MCF 10A (cell line): ENCODE data around the gene DDHD1. TPM values are rescaled to one million over a fixed set of nuclear protein-coding genes. Genes with fewer than 3 reads are reported as not detected.
A peak's percentile ranks its signal among the peaks of the same experiment; 100 is the strongest.

Experiments
- Bru-seq: library from RNA; stranded (reverse); fragments of 400-500 nt; gene quantifications from one replicate; lab custom pipeline; 2021; lab: Mats Ljungman, UMichigan
- BruChase-seq, 2 experiments: library from RNA; stranded (reverse); fragments of 400-500 nt; gene quantifications; one replicate each; lab custom pipeline; 2021; lab: Mats Ljungman, UMichigan
- BruUV-seq: library from RNA; stranded (reverse); fragments of 400-500 nt; replicated peaks from 2 replicates; lab custom pipeline; 2021; lab: Mats Ljungman, UMichigan
- CTCF ChIA-PET: fragments of 300-600 bp; sonication (Branson Sonifier 250); formaldehyde crosslinking; extraction: SDS; loops from one replicate; lab custom pipeline; 2021; ENCODE audit warnings: antibody characterized with exemption, inconsistent platforms; lab: Yijun Ruan, JAX
- POLR2A ChIA-PET: fragments of 300-600, 350-650 bp; sonication (Branson Sonifier 250); formaldehyde crosslinking; extraction: SDS; loops from one replicate; lab custom pipeline; 2020; ENCODE audit warnings: antibody characterized with exemption, inconsistent platforms; lab: Yijun Ruan, JAX
- DNase-seq: peaks from one replicate; pipeline ENCODE4 v3.0.0-alpha.2; 2018; ENCODE audit not compliant: unreplicated experiment
- H3K27ac Mint-ChIP-seq: one replicate; pipeline ENCODE4 v1.8.0; 2022; ENCODE audit warnings: mild to moderate bottlenecking, low read depth, mixed read lengths; ENCODE audit not compliant: unreplicated experiment
- H3K27me3 Mint-ChIP-seq: one replicate; pipeline ENCODE4 v1.8.0; 2022; ENCODE audit warnings: mixed read lengths; ENCODE audit not compliant: insufficient read depth, unreplicated experiment
- H3K36me3 Mint-ChIP-seq: one replicate; pipeline ENCODE4 v1.8.0; 2022; ENCODE audit warnings: mild to moderate bottlenecking, moderate library complexity, mixed read lengths; ENCODE audit not compliant: insufficient read depth, unreplicated experiment
- H3K4me1 Mint-ChIP-seq: one replicate; pipeline ENCODE4 v1.8.0; 2022; ENCODE audit warnings: mixed read lengths; ENCODE audit not compliant: insufficient read depth, unreplicated experiment
- H3K4me3 Mint-ChIP-seq: one replicate; pipeline ENCODE4 v1.8.0; 2022; ENCODE audit warnings: mild to moderate bottlenecking, moderate library complexity, mixed read lengths; ENCODE audit not compliant: unreplicated experiment
- H3K9me3 Mint-ChIP-seq: one replicate; pipeline ENCODE4 v1.8.0; 2022; ENCODE audit warnings: mixed read lengths; ENCODE audit not compliant: unreplicated experiment
- intact Hi-C: fragments of 100-400 bp; cut with micrococcal nuclease; formaldehyde crosslinking; loops from 2 replicates; pipeline ENCODE4 v1.14.1; 2022
- long read RNA-seq: library from polyadenylated mRNA; stranded (forward); transcript quantifications from one replicate; pipeline ENCODE4 v2.0.0, GENCODE V29; 2022
- total RNA-seq: library from RNA; stranded (reverse); gene quantifications from 2 replicates; pipeline ENCODE4 v1.2.3, GENCODE V29; 2022
- TF ChIP-seq, protein P1 (sequence below): fragments of 200-600 bp; IDR thresholded peaks from one replicate; pipeline ENCODE4 v1.8.0; 2022; ENCODE audit warnings: antibody characterized with exemption, mild to moderate bottlenecking; ENCODE audit not compliant: unreplicated experiment

Gene DDHD1
- 16.3 and 18.3 TPM in 2 replicates for total RNA-seq
- Bru-seq, nascent RNA = percentile 75 among the genes with signal in this experiment
- BruChase-seq, experiment 1, labeled RNA remaining after a 6-hour chase = percentile 78 among the genes with signal in this experiment
- BruChase-seq, experiment 2, labeled RNA remaining after a 2-hour chase = percentile 76 among the genes with signal in this experiment
- long read RNA-seq, full-length matches to known transcripts = 17 of 23 reads
- long read RNA-seq, partial matches to known transcripts = 2 of 23 reads
- long read RNA-seq, other reads (novel, unspliced or antisense) = 4 of 23 reads

DNA sequence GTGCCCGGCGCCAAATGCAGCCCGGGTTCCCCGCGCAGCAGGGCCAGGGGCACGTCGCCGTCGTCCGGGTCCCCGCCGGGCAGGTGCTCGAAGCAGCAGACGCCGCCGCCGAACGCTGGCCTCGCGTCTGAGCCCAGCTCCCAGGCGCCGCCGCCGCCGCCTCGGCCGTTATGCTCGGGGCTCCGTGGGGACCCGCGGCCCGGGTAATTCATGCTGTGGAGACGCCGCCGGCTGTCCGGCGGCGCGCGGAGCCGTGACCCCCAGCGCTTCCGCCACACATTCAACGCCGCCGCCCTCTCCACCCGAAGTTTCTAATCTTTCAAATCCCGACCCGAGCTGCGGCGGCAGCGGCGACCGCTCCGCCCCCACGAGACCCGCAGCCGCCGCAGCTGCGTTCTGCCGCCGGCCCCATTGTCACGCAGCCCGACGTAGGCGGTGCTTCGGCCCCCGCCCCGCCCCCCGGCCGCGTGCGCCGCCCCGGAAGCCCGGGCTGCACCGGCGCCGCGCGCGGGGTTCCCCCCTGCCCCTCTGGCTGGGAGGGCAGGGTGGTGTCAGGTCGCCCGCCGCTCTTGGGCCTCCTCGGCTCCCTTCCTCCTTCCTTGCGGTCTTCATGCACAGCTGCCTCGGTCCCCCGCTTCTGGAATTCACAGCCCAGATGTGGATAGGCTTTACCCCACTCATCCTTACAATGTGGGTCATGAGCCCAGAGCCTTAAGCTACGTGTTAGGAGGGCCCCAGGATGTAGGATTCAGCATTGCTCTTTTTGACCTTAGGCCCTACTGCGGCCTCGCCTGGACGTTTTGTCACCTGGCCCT lies at the start of gene DDHD1:
DDHD1 (minus strand) TSS at position 437 of the 815 bp plus-strand sequence; CDS start at position 212, 225 bp downstream.
- BruUV-seq = no TSS peak
- ChIA-PET POLR2A (interaction anchor here (0.6 to 2.3 kb wide), 19 partner anchors 9 to 362 kb away, joined by 3 to 9 read pairs (median 4); partner anchors contain the start of gene GNPNAT1), CTCF (interaction anchor here (0.6 to 1.7 kb wide), 8 partner anchors 17 to 143 kb away, joined by 3 to 5 read pairs (median 4); no protein-coding TSS in a partner anchor)
- Mint-ChIP-seq H3K27me3 (no peaks in the 10 kb centered on the region), H3K9me3 (no peaks in the 10 kb centered on the region), H3K27ac (peak within 1 kb of the TSS; percentile 92), H3K4me3 (peak within 1 kb of the TSS; percentile 100), H3K36me3 (no peaks in the 10 kb centered on the region), H3K4me1 (peaks cover 17% of the 10 kb centered on the region)
- intact Hi-C loops = loop anchor here (10.0 kb wide), 1 partner anchor 122 kb away; no protein-coding TSS in a partner anchor
- DNase-seq = peak; percentile 65
- TF ChIP-seq, protein P1, sequence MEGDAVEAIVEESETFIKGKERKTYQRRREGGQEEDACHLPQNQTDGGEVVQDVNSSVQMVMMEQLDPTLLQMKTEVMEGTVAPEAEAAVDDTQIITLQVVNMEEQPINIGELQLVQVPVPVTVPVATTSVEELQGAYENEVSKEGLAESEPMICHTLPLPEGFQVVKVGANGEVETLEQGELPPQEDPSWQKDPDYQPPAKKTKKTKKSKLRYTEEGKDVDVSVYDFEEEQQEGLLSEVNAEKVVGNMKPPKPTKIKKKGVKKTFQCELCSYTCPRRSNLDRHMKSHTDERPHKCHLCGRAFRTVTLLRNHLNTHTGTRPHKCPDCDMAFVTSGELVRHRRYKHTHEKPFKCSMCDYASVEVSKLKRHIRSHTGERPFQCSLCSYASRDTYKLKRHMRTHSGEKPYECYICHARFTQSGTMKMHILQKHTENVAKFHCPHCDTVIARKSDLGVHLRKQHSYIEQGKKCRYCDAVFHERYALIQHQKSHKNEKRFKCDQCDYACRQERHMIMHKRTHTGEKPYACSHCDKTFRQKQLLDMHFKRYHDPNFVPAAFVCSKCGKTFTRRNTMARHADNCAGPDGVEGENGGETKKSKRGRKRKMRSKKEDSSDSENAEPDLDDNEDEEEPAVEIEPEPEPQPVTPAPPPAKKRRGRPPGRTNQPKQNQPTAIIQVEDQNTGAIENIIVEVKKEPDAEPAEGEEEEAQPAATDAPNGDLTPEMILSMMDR = no peak

DNA sequence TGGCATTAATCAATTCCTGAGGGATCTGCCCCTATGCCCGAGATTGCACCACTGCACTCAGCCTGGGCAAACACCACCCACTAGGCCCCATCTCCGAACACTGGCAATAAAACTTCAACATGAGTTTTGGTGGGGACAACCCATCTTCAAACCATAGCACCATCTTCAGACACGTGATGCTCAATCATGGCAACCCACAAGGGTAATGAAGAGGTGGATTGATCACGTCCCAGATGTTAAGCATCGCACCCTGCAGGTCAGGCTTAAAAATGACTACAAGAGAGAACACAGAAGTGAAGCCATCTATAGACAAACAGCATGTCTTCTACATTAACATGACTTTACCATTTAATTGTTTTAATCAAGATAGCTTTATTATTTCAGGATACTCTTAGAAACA lies 42.8 kb upstream of the DDHD1 start:
- TF ChIP-seq, protein P1 = no peak
- H3K9me3 Mint-ChIP-seq = peaks cover 7% of the 10 kb centered on the region
- POLR2A ChIA-PET = no interaction called here
- H3K36me3 Mint-ChIP-seq = no peaks in the 10 kb centered on the region
- DNase-seq = no peak
- BruUV-seq = no TSS peak
- no peaks in the 10 kb centered on the region for H3K27me3 Mint-ChIP-seq
- H3K27ac Mint-ChIP-seq = no peak overlapping the region
- CTCF ChIA-PET = no interaction called here
- peaks cover 2% of the 10 kb centered on the region for H3K4me1 Mint-ChIP-seq
- intact Hi-C loops = no loop called here
- H3K4me3 Mint-ChIP-seq = no peak overlapping the region

DNA sequence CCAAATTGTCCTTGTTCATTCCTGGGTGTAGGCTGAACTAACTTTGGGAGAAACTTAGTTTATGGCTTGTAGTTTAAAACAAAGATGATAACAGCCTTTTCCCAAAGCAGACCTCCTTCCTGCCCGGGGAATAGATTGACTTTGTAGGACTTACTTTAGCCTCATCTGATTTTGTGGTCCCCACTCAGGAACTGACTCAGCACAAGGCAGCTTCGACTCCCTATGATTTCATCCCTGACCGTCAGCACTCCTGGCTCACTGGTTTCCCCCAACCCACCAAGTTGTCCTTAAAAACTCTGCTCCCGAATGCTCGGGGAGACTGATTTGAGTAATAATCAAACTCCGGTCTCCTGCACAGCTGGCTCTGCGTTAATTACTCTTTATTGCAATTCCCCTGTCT lies 40.1 kb upstream of the DDHD1 start:
- ChIA-PET CTCF (no interaction called here), POLR2A (interaction anchor here (1.2 kb wide), 1 partner anchor 41 kb away, joined by 3 read pairs; no protein-coding TSS in a partner anchor)
- no peak overlapping the region for H3K27ac Mint-ChIP-seq
- no peaks in the 10 kb centered on the region for H3K36me3 Mint-ChIP-seq
- no peak for DNase-seq
- TF ChIP-seq, protein P1 = no peak
- no peak overlapping the region for H3K4me3 Mint-ChIP-seq
- peaks cover 5% of the 10 kb centered on the region for H3K4me1 Mint-ChIP-seq
- intact Hi-C loops = no loop called here
- no peaks in the 10 kb centered on the region for H3K27me3 Mint-ChIP-seq
- BruUV-seq = no TSS peak
- H3K9me3 Mint-ChIP-seq = no peaks in the 10 kb centered on the region
